Prostate gland (tissue), 2 donors: ENCODE measurements around the gene SLC1A2. TPM values are rescaled to one million over a fixed set of nuclear protein-coding genes. Genes with fewer than 3 reads are reported as not detected.

Source experiments
- DNase-seq: peaks from one replicate; pipeline ENCODE4 v3.0.0-alpha.2; 2019; ENCODE audit warnings: low spot score
- H3K27ac ChIP-seq, 2 donors: fragments of 200-600 bp; sonication (generic); 2 replicates each; pipeline ENCODE4 v1.5.1; 2017 to 2019
- H3K27me3 ChIP-seq: fragments of 200-600 bp; sonication (generic); replicated peaks from 2 replicates; pipeline ENCODE4 v1.5.1; 2019; ENCODE audit not compliant: insufficient read depth
- H3K36me3 ChIP-seq, 2 donors: fragments of 200-600 bp; sonication (generic); 1 replicate in 1 of 2; 2 replicates in 1 of 2; pipeline versions ENCODE4 v1.5.1 to v1.8.1; 2017 to 2019
- H3K4me1 ChIP-seq: fragments of 200-600 bp; sonication (generic); replicated peaks from 2 replicates; pipeline ENCODE4 v1.5.1; 2019
- H3K4me3 ChIP-seq, 2 donors: fragments of 200-600 bp; sonication (generic); 2 replicates each; pipeline ENCODE4 v1.5.1; 2017 to 2019
- H3K9me3 ChIP-seq: fragments of 200-600 bp; sonication (generic); 2 replicates; pipeline ENCODE4 v1.5.1; 2017
- POLR2A ChIP-seq: fragments of 450-650 bp; IDR thresholded peaks from one replicate; pipeline ENCODE4 v1.6.1; 2016; ENCODE audit warnings: antibody characterized with exemption, mild to moderate bottlenecking
- POLR2AphosphoS5 ChIP-seq: sonication (generic); formaldehyde crosslinking; IDR thresholded peaks from one replicate; pipeline ENCODE4 v1.6.1; 2017; ENCODE audit warnings: antibody characterized with exemption
- WGBS: methylation state at CpG from one replicate; pipeline ENCODE4 v1.1.5; 2018; 5-methylcytosine and 5-hydroxymethylcytosine counted together
- intact Hi-C: fragments of 100-400 bp; cut with DNase I; formaldehyde crosslinking; loops from one replicate; pipeline ENCODE4 v1.14.2; 2022
- total RNA-seq, 2 donors: library from RNA; depleted of rRNA; stranded (reverse); fragments of >200 nt; gene quantifications; one replicate each; pipeline ENCODE4 v1.1.0, GENCODE V29; 2016
- TF ChIP-seq, protein P1 (sequence below), 4 experiments: fragments of 200-600 bp in 2 of 4; fragments of 450-650 bp in 2 of 4; sonication (generic) in 2 of 4; IDR thresholded peaks; 1 replicate in 3 of 4; 2 replicates in 1 of 4; pipeline ENCODE4 v1.5.1; 2016 to 2019; ENCODE audit warnings: antibody characterized with exemption in 4 of 4, mild to moderate bottlenecking in 2 of 4, moderate library complexity in 2 of 4

The SLC1A2 gene
- total RNA-seq, 2 donors from 2014 or later: 0.82 to 1.5 TPM

- no peak for DNase-seq
- Histone ChIP-seq H3K9me3 (no peaks in the 10 kb centered on the region), H3K36me3 (no peaks in the 10 kb centered on the region), H3K4me3 (no peak overlapping the region), H3K4me1 (peaks cover 7% of the 10 kb centered on the region), H3K27me3 (no peaks in the 10 kb centered on the region), H3K27ac (peak overlapping the region in 1 of 2 donors; percentile 49)
- intact Hi-C loops: loop anchor here (10.0 kb wide), 1 partner anchor 109 kb away; no protein-coding TSS in a partner anchor
- WGBS: 56% methylated on average over 5 of the region's 5 CpGs
- TF ChIP-seq, protein P1, sequence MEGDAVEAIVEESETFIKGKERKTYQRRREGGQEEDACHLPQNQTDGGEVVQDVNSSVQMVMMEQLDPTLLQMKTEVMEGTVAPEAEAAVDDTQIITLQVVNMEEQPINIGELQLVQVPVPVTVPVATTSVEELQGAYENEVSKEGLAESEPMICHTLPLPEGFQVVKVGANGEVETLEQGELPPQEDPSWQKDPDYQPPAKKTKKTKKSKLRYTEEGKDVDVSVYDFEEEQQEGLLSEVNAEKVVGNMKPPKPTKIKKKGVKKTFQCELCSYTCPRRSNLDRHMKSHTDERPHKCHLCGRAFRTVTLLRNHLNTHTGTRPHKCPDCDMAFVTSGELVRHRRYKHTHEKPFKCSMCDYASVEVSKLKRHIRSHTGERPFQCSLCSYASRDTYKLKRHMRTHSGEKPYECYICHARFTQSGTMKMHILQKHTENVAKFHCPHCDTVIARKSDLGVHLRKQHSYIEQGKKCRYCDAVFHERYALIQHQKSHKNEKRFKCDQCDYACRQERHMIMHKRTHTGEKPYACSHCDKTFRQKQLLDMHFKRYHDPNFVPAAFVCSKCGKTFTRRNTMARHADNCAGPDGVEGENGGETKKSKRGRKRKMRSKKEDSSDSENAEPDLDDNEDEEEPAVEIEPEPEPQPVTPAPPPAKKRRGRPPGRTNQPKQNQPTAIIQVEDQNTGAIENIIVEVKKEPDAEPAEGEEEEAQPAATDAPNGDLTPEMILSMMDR (IDR thresholded peaks at IDR 0.05): no peak
- no peak for TF ChIP-seq POLR2A
- TF ChIP-seq POLR2AphosphoS5: no peak
Measured at GRCh38 chr11:35363246-35363801, 56.0 kb downstream of the SLC1A2 start.

GRCh38 chr11:35362521-35362980 lies 56.8 kb downstream of the SLC1A2 start:
- H3K4me3 ChIP-seq: no peak overlapping the region
- peaks cover 7% of the 10 kb centered on the region for H3K4me1 ChIP-seq
- intact Hi-C loops: loop anchor here (10.0 kb wide), 1 partner anchor 108 kb away; no protein-coding TSS in a partner anchor

GRCh38 chr11:35360055-35360530 lies 59.3 kb downstream of the SLC1A2 start:
- Histone ChIP-seq H3K4me1 (peaks cover 7% of the 10 kb centered on the region), H3K9me3 (no peaks in the 10 kb centered on the region), H3K27me3 (no peaks in the 10 kb centered on the region), H3K27ac (no peak overlapping the region), H3K4me3 (no peak overlapping the region), H3K36me3 (no peaks in the 10 kb centered on the region)
- DNase-seq: no peak
- intact Hi-C loops: loop anchor here (10.0 kb wide), 1 partner anchor 105 kb away; no protein-coding TSS in a partner anchor
- TF ChIP-seq, protein P1 (IDR thresholded peaks at IDR 0.05): no peak
- TF ChIP-seq POLR2AphosphoS5 (no peak), POLR2A (no peak)
- 55% methylated on average over 7 of the region's 7 CpGs for WGBS

More at GRCh38 chr11:35362521-35362980, 56.8 kb downstream of the SLC1A2 start:
- Histone ChIP-seq H3K36me3 (no peaks in the 10 kb centered on the region), H3K27ac (no peak overlapping the region), H3K27me3 (no peaks in the 10 kb centered on the region), H3K9me3 (no peaks in the 10 kb centered on the region)
- TF ChIP-seq POLR2A (no peak), POLR2AphosphoS5 (no peak)
- TF ChIP-seq, protein P1 (IDR thresholded peaks at IDR 0.05): no peak
- no peak for DNase-seq
- 86% methylated on average over 2 of the region's 2 CpGs for WGBS

DNA sequence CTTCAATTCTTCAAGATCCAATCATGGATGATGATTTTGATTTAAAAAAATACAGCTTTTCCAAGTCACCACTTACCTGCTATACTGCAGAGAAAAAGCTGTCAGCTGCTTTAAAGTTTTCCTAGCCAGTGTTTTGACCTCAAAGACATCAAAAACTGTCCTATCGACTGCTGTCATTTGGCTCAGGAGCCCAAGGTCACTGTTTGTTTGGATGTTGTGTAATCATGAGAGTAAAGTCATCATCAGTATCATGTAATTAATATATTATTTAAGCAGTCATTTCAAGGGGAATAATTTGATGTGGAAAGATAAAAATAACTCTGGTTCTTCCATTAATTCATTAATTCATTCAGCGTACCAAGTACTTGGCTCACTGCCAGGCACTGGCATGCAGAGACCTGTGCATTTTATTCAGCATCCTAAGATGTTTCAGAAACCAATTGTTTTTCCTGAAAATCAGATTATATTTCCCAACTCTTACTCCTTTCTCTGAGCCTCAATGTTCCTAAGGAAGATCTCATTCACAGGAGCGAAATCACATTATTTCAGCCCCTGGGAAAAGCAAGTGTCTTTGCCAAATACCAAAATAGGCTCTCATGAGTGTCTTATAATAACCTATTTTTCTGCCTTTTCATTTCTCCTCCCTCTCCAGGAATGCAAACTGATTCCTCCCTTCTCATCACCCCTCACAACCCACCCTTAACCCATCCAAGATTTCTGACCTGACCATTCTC lies 59.9 kb downstream of the SLC1A2 start:
- Histone ChIP-seq H3K9me3 (no peaks in the 10 kb centered on the region), H3K36me3 (no peaks in the 10 kb centered on the region), H3K4me3 (no peak overlapping the region), H3K4me1 (peaks cover 7% of the 10 kb centered on the region), H3K27me3 (no peaks in the 10 kb centered on the region), H3K27ac (no peak overlapping the region)
- TF ChIP-seq POLR2AphosphoS5 (no peak), POLR2A (no peak)
- TF ChIP-seq, protein P1 (IDR thresholded peaks at IDR 0.05): no peak
- intact Hi-C loops: loop anchor here (10.0 kb wide), 1 partner anchor 105 kb away; no protein-coding TSS in a partner anchor
- 54% methylated on average over 3 of the region's 3 CpGs for WGBS
- DNase-seq: no peak
